Mesothelial cell of epicardium (in vitro differentiated cells): ENCODE data around the gene CRYGN. TPM values are rescaled to one million over a fixed set of nuclear protein-coding genes. Genes with fewer than 3 reads are reported as not detected.

Experiments
- DNase-seq, 2 experiments: peaks; one replicate each; pipeline ENCODE4 v3.0.0; 2021; ENCODE audit warnings: low spot score in 2 of 2; ENCODE audit not compliant: unreplicated experiment in 2 of 2
- H3K27ac Mint-ChIP-seq: 2 replicates; pipeline ENCODE4 v1.8.0; 2021; ENCODE audit warnings: mixed read lengths
- H3K27me3 Mint-ChIP-seq: 2 replicates; pipeline ENCODE4 v1.8.0; 2021; ENCODE audit warnings: low read depth, mixed read lengths
- H3K36me3 Mint-ChIP-seq: 2 replicates; pipeline ENCODE4 v1.8.0; 2021; ENCODE audit warnings: mixed read lengths
- H3K4me1 Mint-ChIP-seq: 2 replicates; pipeline ENCODE4 v1.8.0; 2021; ENCODE audit warnings: mixed read lengths
- H3K4me3 Mint-ChIP-seq: 2 replicates; pipeline ENCODE4 v1.8.0; 2021; ENCODE audit warnings: mild to moderate bottlenecking, moderate library complexity, mixed read lengths
- H3K9me3 Mint-ChIP-seq: 2 replicates; pipeline ENCODE4 v1.8.0; 2021; ENCODE audit warnings: mixed read lengths
- total RNA-seq: library from RNA; stranded (reverse); gene quantifications from 3 replicates; pipeline ENCODE4 v1.2.1, GENCODE V29; 2021
- TF ChIP-seq, protein P1 (sequence below): fragments of 200-600 bp; sonication (generic); IDR thresholded peaks from one replicate; pipeline ENCODE4 v1.5.0; 2021; ENCODE audit warnings: antibody characterized with exemption; ENCODE audit not compliant: unreplicated experiment

Gene CRYGN
- total RNA-seq, 1 donor from 2014 or later: 9.4 TPM

GRCh38 chr7:151395036-151395367 is 44.9 kb downstream of the CRYGN start:
- Mint-ChIP-seq H3K9me3 (no peaks in the 10 kb centered on the region), H3K4me3 (no peak overlapping the region), H3K27ac (no peak overlapping the region), H3K4me1 (peaks cover 10% of the 10 kb centered on the region), H3K27me3 (no peaks in the 10 kb centered on the region), H3K36me3 (peaks cover 36% of the 10 kb centered on the region)
- TF ChIP-seq, protein P1, sequence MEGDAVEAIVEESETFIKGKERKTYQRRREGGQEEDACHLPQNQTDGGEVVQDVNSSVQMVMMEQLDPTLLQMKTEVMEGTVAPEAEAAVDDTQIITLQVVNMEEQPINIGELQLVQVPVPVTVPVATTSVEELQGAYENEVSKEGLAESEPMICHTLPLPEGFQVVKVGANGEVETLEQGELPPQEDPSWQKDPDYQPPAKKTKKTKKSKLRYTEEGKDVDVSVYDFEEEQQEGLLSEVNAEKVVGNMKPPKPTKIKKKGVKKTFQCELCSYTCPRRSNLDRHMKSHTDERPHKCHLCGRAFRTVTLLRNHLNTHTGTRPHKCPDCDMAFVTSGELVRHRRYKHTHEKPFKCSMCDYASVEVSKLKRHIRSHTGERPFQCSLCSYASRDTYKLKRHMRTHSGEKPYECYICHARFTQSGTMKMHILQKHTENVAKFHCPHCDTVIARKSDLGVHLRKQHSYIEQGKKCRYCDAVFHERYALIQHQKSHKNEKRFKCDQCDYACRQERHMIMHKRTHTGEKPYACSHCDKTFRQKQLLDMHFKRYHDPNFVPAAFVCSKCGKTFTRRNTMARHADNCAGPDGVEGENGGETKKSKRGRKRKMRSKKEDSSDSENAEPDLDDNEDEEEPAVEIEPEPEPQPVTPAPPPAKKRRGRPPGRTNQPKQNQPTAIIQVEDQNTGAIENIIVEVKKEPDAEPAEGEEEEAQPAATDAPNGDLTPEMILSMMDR: no peak
- DNase-seq: no peak

DNA sequence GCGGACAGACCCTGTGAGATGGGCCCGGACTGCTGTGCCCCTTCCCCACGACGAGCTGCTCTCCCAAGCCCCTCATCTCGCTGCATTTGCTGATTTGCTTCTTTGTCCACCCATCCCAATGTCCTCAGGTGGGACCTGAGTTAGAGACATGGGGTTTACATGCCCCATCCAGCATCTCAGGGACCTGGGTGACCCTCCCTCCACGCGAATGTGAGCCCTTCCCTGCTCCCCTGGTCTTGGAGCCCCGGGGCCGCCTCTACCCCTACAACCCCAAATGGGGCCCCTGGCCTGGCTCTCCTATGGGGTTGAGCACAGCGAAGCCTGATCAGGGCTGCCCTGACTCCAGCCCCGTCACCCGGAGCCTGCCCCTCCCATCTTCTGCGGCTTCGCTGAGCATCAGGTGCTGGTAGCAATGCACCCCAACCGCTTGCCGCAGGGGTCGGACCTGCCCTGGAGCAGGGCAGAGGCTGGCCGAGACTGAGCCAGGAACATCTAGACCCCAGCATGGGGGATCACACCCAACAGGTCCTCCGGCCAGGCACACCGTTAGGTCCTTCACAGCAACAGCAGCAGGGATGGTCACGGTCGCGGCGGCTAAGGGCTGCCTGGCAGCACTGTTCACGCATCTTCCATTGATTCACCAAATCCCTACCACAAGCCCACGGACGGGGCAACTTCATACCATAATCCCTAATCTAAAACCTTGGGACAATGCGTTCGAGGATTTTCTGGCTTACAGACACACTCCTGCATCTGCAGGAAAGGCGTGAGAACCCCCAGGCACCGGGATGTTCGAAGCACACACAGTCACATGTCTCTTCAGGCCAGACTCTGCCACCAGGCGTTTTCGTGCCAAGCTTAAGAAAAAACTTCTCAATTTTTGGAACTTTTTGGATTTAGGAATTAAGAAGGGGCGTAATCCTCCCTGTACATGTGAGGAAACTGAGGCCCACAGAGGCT is 45.6 kb downstream of the CRYGN start:
- Mint-ChIP-seq H3K36me3 (peaks cover 42% of the 10 kb centered on the region), H3K9me3 (no peaks in the 10 kb centered on the region), H3K27ac (peak overlapping the region; percentile 43), H3K4me3 (no peak overlapping the region), H3K27me3 (no peaks in the 10 kb centered on the region), H3K4me1 (peaks cover 8% of the 10 kb centered on the region)
- TF ChIP-seq, protein P1: no peak
- no peak for DNase-seq

- H3K27me3 Mint-ChIP-seq: no peaks in the 10 kb centered on the region
- TF ChIP-seq, protein P1: no peak
- peak overlapping the region; percentile 43 for H3K27ac Mint-ChIP-seq
- no peak overlapping the region for H3K4me3 Mint-ChIP-seq
- peaks cover 37% of the 10 kb centered on the region for H3K36me3 Mint-ChIP-seq
- DNase-seq: no peak
- no peaks in the 10 kb centered on the region for H3K9me3 Mint-ChIP-seq
- H3K4me1 Mint-ChIP-seq: peaks cover 8% of the 10 kb centered on the region
Measured at GRCh38 chr7:151393031-151393977, 46.6 kb downstream of the CRYGN start.

DNA sequence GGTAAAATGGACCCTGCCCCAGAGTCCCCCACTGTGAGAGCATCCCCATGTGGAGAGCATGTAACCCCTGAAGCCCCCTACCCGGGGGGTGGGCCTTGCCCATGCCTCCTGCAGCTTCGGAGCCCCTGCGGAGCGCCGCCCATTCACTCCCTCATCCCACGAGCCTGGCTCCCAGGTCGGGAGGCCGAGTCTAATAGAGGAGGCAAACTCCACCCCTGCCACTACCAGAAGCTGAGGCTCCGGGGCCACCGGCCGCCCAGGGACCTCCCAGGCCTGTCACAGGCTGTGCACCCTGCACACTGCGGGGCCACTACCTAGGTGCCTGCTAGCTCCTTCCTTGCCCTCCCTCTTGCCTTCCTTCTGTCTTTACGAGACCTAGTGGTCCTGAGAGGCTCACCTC is 47.5 kb downstream of the CRYGN start:
- TF ChIP-seq, protein P1: no peak
- H3K27me3 Mint-ChIP-seq: no peaks in the 10 kb centered on the region
- H3K9me3 Mint-ChIP-seq: no peaks in the 10 kb centered on the region
- peaks cover 31% of the 10 kb centered on the region for H3K36me3 Mint-ChIP-seq
- H3K4me1 Mint-ChIP-seq: peaks cover 8% of the 10 kb centered on the region
- H3K4me3 Mint-ChIP-seq: no peak overlapping the region
- no peak for DNase-seq
- H3K27ac Mint-ChIP-seq: no peak overlapping the region

DNA sequence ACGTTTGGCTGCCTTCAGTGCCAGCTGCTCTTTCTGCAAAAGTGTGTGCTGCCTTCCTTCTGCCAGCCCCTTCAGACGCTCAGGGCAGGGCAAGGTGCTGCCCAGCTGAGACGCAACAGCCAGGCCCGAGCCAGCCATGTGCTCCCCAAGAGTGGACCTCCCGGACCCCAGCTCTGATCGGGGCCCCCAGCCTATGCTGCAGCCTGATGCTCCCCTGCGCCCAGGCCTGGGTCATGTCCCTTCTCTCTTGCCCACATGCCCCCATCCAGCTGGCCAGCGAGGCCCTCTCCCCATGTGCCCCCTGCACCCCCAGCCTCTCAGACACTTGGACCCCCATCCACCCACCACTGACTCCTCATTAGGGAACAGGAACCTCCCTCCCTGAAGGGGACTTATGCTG is 47.9 kb downstream of the CRYGN start:
- Mint-ChIP-seq H3K4me1 (peaks cover 8% of the 10 kb centered on the region), H3K27ac (no peak overlapping the region), H3K36me3 (peaks cover 27% of the 10 kb centered on the region), H3K9me3 (no peaks in the 10 kb centered on the region), H3K4me3 (no peak overlapping the region), H3K27me3 (no peaks in the 10 kb centered on the region)
- no peak for DNase-seq
- TF ChIP-seq, protein P1: no peak
